HPDE6-E6E7 (cell line): ENCODE data around the gene MIA2.

Experiments
- DNase-seq: peaks from one replicate; pipeline ENCODE4 v3.0.0; 2011; ENCODE audit warnings: missing footprints; ENCODE audit errors: extremely low spot score

The MIA2 gene

DNA sequence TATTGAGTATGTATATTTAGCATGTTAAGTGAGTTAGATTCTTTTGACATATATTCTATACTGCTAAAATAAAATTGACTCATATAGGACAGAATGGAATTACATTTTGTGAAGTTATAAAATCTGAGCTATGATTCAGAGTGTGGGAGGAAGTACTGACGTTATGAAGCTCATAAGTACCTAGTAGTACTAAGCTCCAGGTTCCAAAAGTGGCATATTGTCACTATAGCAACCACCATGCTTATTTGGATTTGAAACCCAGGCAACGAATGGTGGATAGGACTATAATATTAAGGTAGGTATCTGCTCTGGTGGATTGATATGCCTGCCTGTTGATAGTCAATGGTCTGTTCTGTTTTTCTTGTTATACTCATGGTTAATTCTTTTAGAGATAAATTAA lies 200.7 kb downstream of the MIA2 start:
- no peak for DNase-seq

DNA sequence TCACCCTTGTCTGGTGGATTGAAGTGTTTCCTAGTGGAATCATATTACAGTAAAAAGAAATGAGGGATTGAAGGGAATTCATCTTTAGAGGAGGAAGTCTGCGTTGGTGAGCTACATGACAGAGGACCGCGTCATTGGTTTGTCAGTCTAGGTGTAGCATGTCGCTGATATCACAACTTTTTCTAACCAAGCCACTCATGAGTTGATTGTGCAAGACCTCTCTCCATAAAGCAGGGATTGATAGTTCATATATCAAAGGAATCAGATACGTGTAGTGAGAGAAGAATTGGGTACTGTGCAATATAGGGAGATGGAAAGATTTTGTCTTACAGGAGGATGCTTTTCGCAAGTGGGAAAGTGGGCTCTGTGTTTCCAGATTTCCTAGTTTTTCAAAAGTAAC lies 201.5 kb downstream of the MIA2 start:
- no peak for DNase-seq
